ENCODE measurements around the gene PDE11A. TPM values are rescaled to one million over a fixed set of nuclear protein-coding genes. Genes with fewer than 3 reads are reported as not detected.

The PDE11A gene
- total and polyA plus RNA-seq, 2 experiments from 2014 or later: 0.08 to 0.73 TPM

- no peak for TF ChIP-seq NANOG (IDR thresholded peaks at IDR 0.05; ENCODE audit: borderline replicate concordance)
- TF ChIP-seq ETS1 (IDR thresholded peaks at IDR 0.05): no peak
- no peak for TF ChIP-seq STAT1 (IDR thresholded peaks at IDR 0.05; ENCODE audit: unreplicated experiment)
- TF ChIP-seq JUNB (IDR thresholded peaks at IDR 0.05; ENCODE audit: unreplicated experiment): no peak
- no peak for TF ChIP-seq CTCF (conservative IDR thresholded peaks at IDR 0.05; ENCODE audit: low read depth in 2 of 2)
- TF ChIP-seq CREB1 (CRISPR knock-in tag; IDR thresholded peaks at IDR 0.05; ENCODE audit: low read depth): no peak
- Mint-ChIP-seq H3K36me3 (ENCODE audit: low read depth) (no peaks in the 10 kb centered on the region), H3K4me3 (no peak overlapping the region), H3K27me3 (ENCODE audit: insufficient read depth, low read depth, poor library complexity) (no peaks in the 10 kb centered on the region), H3K9me3 (no peaks in the 10 kb centered on the region), H3K4me1 (peaks cover 4% of the 10 kb centered on the region; the same call in 2 of the 3 replicates), H3K27ac (no peak overlapping the region; the same call in 1 of the 2 replicates)
- ATAC-seq (no peak), DNase-seq (ENCODE audit: low spot score) (no peak)
- H3K4me3 ChIP-seq: no peak overlapping the region
- no peaks in the 10 kb centered on the region for H4K20me1 ChIP-seq (replicated peaks; ENCODE audit: insufficient read depth)
- no peak overlapping the region for H3K27ac ChIP-seq (ENCODE audit: low read depth)
- peaks cover 2% of the 10 kb centered on the region; the same call in 1 of the 2 replicates for H3K4me1 ChIP-seq (ENCODE audit: insufficient read depth)
- no peak overlapping the region for H3K4me2 ChIP-seq
- H3K27me3 ChIP-seq (ENCODE audit: insufficient read depth): no peaks in the 10 kb centered on the region
- H3F3A ChIP-seq (replicated peaks; ENCODE audit: low read depth): no peaks in the 10 kb centered on the region
- H3K9me2 ChIP-seq (ENCODE audit: insufficient read depth): no peaks in the 10 kb centered on the region
- H3K36me3 ChIP-seq (ENCODE audit: insufficient read depth): no peaks in the 10 kb centered on the region
- no peaks in the 10 kb centered on the region for H3K79me2 ChIP-seq (replicated peaks; ENCODE audit: insufficient read depth)
- H2AFZ ChIP-seq: peak overlapping the region; percentile 30; the same call in 1 of the 2 replicates
These were observed 170.0 kb downstream of the PDE11A start for GRCh38 chr2:177902395-177903163.

- peaks cover 7% of the 10 kb centered on the region; the same call in 1 of the 2 replicates for H3K4me1 ChIP-seq (ENCODE audit: insufficient read depth)
- no peaks in the 10 kb centered on the region for H4K20me1 ChIP-seq (replicated peaks; ENCODE audit: insufficient read depth)
- no peak overlapping the region for H2AFZ ChIP-seq
- Mint-ChIP-seq H3K27ac (no peak overlapping the region), H3K36me3 (ENCODE audit: low read depth) (no peaks in the 10 kb centered on the region), H3K27me3 (ENCODE audit: insufficient read depth, low read depth, poor library complexity) (no peaks in the 10 kb centered on the region), H3K4me1 (peaks cover 11% of the 10 kb centered on the region; the same call in 2 of the 3 replicates), H3K9me3 (no peaks in the 10 kb centered on the region), H3K4me3 (no peak overlapping the region)
- no peaks in the 10 kb centered on the region for H3K36me3 ChIP-seq (ENCODE audit: insufficient read depth)
- no peak for ATAC-seq
- no peaks in the 10 kb centered on the region for H3K79me2 ChIP-seq (replicated peaks; ENCODE audit: insufficient read depth)
- no peak overlapping the region for H3K27ac ChIP-seq (ENCODE audit: low read depth)
- H3K27me3 ChIP-seq (ENCODE audit: insufficient read depth): no peaks in the 10 kb centered on the region
- H3K4me3 ChIP-seq: no peak overlapping the region
- no peaks in the 10 kb centered on the region for H3F3A ChIP-seq (replicated peaks; ENCODE audit: low read depth)
- no peak overlapping the region for H3K4me2 ChIP-seq
- DNase-seq (ENCODE audit: low spot score): no peak
- no peaks in the 10 kb centered on the region for H3K9me2 ChIP-seq (ENCODE audit: insufficient read depth)
- no peak for TF ChIP-seq ETS1 (IDR thresholded peaks at IDR 0.05)
- TF ChIP-seq CTCF (conservative IDR thresholded peaks at IDR 0.05; ENCODE audit: low read depth in 2 of 2): no peak
- no peak for TF ChIP-seq JUNB (IDR thresholded peaks at IDR 0.05; ENCODE audit: unreplicated experiment)
- TF ChIP-seq REST (IDR thresholded peaks at IDR 0.05; ENCODE audit: unreplicated experiment): no peak
- no peak for TF ChIP-seq CREB1 (CRISPR knock-in tag; IDR thresholded peaks at IDR 0.05; ENCODE audit: low read depth)
- TF ChIP-seq POLR2AphosphoS5 (IDR thresholded peaks at IDR 0.05; ENCODE audit: low read depth): no peak
- no peak for TF ChIP-seq EZH2phosphoT487 (IDR thresholded peaks at IDR 0.05; ENCODE audit: unreplicated experiment)
These were observed 172.5 kb downstream of the PDE11A start for GRCh38 chr2:177900082-177900481.
